ENCODE results near the gene VDR.

VDR gene

GRCh38 chr12:47805417-47805816, 99.4 kb downstream of the VDR start:
- 0 out of 2 replicates have a peak, but pooled peaks cover 3% of the 10 kb centered on the region for H3K36me3 ChIP-seq (replicated peaks; ENCODE audit: insufficient read depth, low read length)
- H3K4me1 ChIP-seq (ENCODE audit: low read length): peaks cover 69% of the 10 kb centered on the region
- no peaks in the 10 kb centered on the region for H4K20me1 ChIP-seq (ENCODE audit: insufficient read depth, low read length)
- H3K27ac ChIP-seq (ENCODE audit: low read length): no peak overlapping the region
- no peak overlapping the region for H3K9ac ChIP-seq (ENCODE audit: low read length)
- H2AFZ ChIP-seq (ENCODE audit: low read length): no peak overlapping the region
- no peak for DNase-seq
- H3F3A ChIP-seq (ENCODE audit: insufficient read depth, low read length): peaks cover 32% of the 10 kb centered on the region
- TF ChIP-seq CTCF (IDR thresholded peaks at IDR 0.05; ENCODE audit: low read length): no peak
- TF ChIP-seq EZH2phosphoT487 (IDR thresholded peaks at IDR 0.05; ENCODE audit: low read length): no peak
- no peak overlapping the region for H3K4me2 ChIP-seq (ENCODE audit: low read depth, low read length)
- H3K27me3 ChIP-seq (replicated peaks; ENCODE audit: insufficient read depth, low read length): no peaks in the 10 kb centered on the region
- no peak overlapping the region for H3K4me3 ChIP-seq (ENCODE audit: low read length)
- peaks cover 100% of the 10 kb centered on the region for H3K79me2 ChIP-seq (ENCODE audit: low read length)
- no peaks in the 10 kb centered on the region for H3K9me3 ChIP-seq (replicated peaks; ENCODE audit: insufficient read depth, low read length)
- H3K9me2 ChIP-seq (replicated peaks; ENCODE audit: insufficient read depth, low read length): no peaks in the 10 kb centered on the region

DNA sequence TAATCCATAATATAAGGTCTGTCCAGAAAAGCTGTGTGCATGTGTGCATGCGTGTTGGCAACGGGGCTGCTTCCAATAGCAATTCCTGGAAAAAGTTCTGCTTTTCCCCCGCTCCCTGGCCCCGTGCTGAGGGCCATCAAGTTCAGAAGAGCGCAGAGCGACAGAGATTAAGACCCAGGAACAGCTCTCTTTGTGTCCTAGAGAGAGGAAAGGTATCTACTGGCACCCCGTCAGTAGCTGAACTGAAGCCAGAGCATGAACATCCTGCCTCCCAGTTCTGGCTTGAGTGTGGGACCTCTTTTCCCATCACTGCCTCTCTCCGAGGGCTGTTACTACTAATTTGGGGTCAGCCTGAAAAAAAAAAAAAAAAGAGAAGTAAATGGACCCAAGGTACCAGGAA, 100.6 kb downstream of the VDR start:
- DNase-seq: no peak
- no peaks in the 10 kb centered on the region for H3K9me2 ChIP-seq (replicated peaks; ENCODE audit: insufficient read depth, low read length)
- H3K27me3 ChIP-seq (replicated peaks; ENCODE audit: insufficient read depth, low read length): no peaks in the 10 kb centered on the region
- H3F3A ChIP-seq (ENCODE audit: insufficient read depth, low read length): peaks cover 20% of the 10 kb centered on the region
- peaks cover 100% of the 10 kb centered on the region for H3K79me2 ChIP-seq (ENCODE audit: low read length)
- no peak overlapping the region for H2AFZ ChIP-seq (ENCODE audit: low read length)
- no peak overlapping the region for H3K9ac ChIP-seq (ENCODE audit: low read length)
- H3K4me1 ChIP-seq (ENCODE audit: low read length): peaks cover 57% of the 10 kb centered on the region
- no peak for TF ChIP-seq EZH2phosphoT487 (IDR thresholded peaks at IDR 0.05; ENCODE audit: low read length)
- no peak overlapping the region for H3K4me3 ChIP-seq (ENCODE audit: low read length)
- no peaks in the 10 kb centered on the region for H4K20me1 ChIP-seq (ENCODE audit: insufficient read depth, low read length)
- no peak overlapping the region for H3K27ac ChIP-seq (ENCODE audit: low read length)
- H3K4me2 ChIP-seq (ENCODE audit: low read depth, low read length): no peak overlapping the region
- 0 out of 2 replicates have a peak, but pooled peaks cover 3% of the 10 kb centered on the region for H3K36me3 ChIP-seq (replicated peaks; ENCODE audit: insufficient read depth, low read length)
- no peaks in the 10 kb centered on the region for H3K9me3 ChIP-seq (replicated peaks; ENCODE audit: insufficient read depth, low read length)

DNA sequence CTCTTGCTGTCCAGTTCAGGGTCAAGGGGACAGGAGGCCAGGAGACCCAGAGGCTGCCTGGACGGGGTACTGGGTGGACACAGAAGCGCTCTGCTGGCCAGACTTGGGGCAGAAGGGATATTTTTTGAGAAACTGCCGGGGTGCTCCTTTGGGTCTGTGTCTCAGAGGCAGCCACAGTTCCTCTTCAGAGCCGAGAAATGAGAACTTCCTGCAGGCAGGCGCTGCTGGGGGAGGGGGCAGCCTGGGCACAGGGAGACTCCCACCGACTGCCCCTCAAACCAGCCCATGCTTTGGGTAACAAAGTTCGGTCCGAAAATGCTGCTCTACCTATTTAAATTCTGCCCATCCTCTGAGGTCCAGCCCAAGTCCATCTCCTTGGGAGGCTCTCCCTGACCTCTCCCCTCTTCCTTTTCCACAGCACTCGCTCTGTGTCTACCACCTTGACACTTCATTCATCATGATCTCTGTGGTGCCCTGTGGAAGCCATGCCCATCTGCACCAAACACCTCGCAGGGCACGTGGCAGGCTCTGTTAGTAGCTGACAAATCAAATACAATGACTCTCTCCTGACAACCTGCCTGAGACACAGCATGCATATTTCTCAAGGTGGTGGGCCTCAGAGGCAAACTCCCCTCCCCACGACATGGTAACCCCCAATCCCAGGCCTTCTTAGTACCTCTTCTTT, 101.5 kb downstream of the VDR start:
- H4K20me1 ChIP-seq (ENCODE audit: insufficient read depth, low read length): no peaks in the 10 kb centered on the region
- no peak overlapping the region for H3K4me3 ChIP-seq (ENCODE audit: low read length)
- 0 out of 2 replicates have a peak, but pooled peaks cover 3% of the 10 kb centered on the region for H3K36me3 ChIP-seq (replicated peaks; ENCODE audit: insufficient read depth, low read length)

More for the DNA sequence above, 101.5 kb downstream of the VDR start:
- DNase-seq: no peak
- Histone ChIP-seq H3F3A (ENCODE audit: insufficient read depth, low read length) (peaks cover 11% of the 10 kb centered on the region), H2AFZ (ENCODE audit: low read length) (no peak overlapping the region), H3K9me2 (replicated peaks; ENCODE audit: insufficient read depth, low read length) (no peaks in the 10 kb centered on the region), H3K4me2 (ENCODE audit: low read depth, low read length) (no peak overlapping the region), H3K9ac (ENCODE audit: low read length) (no peak overlapping the region), H3K27ac (ENCODE audit: low read length) (no peak overlapping the region), H3K79me2 (ENCODE audit: low read length) (peaks cover 100% of the 10 kb centered on the region), H3K9me3 (replicated peaks; ENCODE audit: insufficient read depth, low read length) (no peaks in the 10 kb centered on the region), H3K27me3 (replicated peaks; ENCODE audit: insufficient read depth, low read length) (no peaks in the 10 kb centered on the region), H3K4me1 (ENCODE audit: low read length) (peaks cover 49% of the 10 kb centered on the region)
- TF ChIP-seq CTCF (IDR thresholded peaks at IDR 0.05; ENCODE audit: low read length): no peak
- TF ChIP-seq EZH2phosphoT487 (IDR thresholded peaks at IDR 0.05; ENCODE audit: low read length): no peak
- no peak for TF ChIP-seq EZH2 (optimal IDR thresholded peaks at IDR 0.05; ENCODE audit: low read depth, low read length)
